ENCODE measurements around the gene C6orf120. TPM values are rescaled to one million over a fixed set of nuclear protein-coding genes. Genes with fewer than 3 reads are reported as not detected.

Gene C6orf120
- total RNA-seq, 2 donors from 2014 or later = 13.3 to 14.4 TPM

DNA sequence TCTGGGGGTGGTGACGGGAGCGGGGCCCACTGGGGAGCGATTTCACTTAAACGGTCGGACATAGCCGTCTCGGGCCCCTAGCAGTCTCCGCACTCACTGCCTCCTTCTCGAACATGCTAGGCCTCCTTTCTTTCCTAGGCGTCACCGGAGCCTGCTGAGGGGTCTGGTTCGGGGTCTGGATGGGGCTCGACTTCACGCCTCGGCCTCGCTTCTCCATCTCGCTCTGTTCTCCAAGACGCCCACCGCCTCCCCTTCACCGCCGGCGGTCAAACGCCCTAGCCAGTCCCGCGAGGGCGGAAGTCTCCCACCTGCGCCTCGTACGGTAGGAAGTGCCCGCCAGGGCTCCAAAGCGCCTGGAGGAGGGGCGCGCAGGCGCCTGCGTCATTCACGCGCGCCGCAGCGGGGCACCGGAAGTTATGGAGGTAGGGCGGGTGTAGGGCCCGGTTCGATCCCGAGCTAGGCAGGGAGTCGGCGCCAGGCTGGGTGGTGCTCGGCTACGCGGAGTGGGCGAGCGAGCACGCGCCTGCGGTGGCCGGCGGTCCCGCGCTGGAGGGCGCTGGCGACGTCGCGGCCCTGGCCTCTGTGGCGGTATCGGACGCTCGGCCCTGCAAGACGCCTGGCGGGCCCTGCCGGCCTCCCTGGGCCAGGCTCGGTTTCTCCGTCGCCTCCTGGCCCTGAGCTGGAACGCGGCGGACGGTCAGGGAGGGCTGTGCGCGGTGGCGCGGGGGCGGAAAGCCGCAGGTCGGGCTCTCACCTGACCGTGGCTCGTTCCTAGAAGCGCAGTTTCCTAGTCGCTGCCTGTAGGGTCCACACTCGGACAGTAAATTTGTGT, 49.5 kb downstream of the C6orf120 start, which contains the start of the genes DYNLT2 and ERMARD:
Gene DYNLT2, minus strand, starts transcription at position 331 of the 832 bp plus-strand sequence. Its CDS starts 114 bp downstream, at position 217.
Gene ERMARD, plus strand, starts transcription at position 381 of the 832 bp plus-strand sequence. Its CDS starts 36 bp downstream, at position 417.
- Mint-ChIP-seq H3K4me3 (peak within 1 kb of the TSS; percentile 94 to 96), H3K9me3 (peaks cover 0 to 2% of the 10 kb centered on the region in 2 donors), H3K36me3 (ENCODE audit: insufficient read depth in 2 of 2) (peaks cover 4 to 16% of the 10 kb centered on the region in 2 donors), H3K27me3 (ENCODE audit: low read depth) (no peaks in the 10 kb centered on the region), H3K4me1 (ENCODE audit: low read depth) (peaks cover 34% of the 10 kb centered on the region), H3K27ac (peak within 1 kb of the TSS; percentile 97)
- DNase-seq = peak; percentile 95 to 96
- ATAC-seq (replicated peaks in 1 of 2) = peak; percentile 98

DNA sequence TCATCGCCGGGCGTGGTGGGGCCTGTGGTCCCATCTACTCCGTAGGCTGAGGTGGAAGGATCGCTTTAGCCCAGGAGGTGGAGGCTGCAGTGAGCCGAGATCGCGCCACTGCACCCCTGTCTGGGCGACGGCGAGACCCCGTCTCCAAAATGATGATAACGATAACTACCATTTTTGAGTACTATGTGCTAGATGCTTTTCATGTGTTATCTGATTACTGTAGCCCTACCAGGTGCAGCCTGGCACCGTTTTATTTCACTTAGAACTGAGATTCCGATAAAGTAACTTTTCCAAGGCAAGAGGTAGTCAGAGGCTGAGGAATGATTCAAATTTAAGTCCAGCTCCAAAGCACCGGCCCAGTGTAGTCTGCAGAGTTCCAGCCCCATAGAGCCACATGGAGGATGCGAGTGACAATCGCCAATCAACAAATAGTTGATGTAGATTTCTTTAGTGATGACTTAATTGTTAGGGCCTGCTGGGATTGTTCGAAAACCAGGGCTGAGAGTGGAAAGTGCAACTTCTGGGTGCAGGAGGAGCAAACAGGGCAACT, 50.2 kb downstream of the C6orf120 start:
- Mint-ChIP-seq H3K36me3 (ENCODE audit: insufficient read depth in 2 of 2) (peaks cover 4 to 17% of the 10 kb centered on the region in 2 donors), H3K9me3 (peaks cover 0 to 2% of the 10 kb centered on the region in 2 donors), H3K4me3 (peak overlapping the region; percentile 94 to 96), H3K27me3 (ENCODE audit: low read depth) (no peaks in the 10 kb centered on the region), H3K27ac (peak overlapping the region; percentile 93), H3K4me1 (ENCODE audit: low read depth) (peaks cover 34% of the 10 kb centered on the region)
- ATAC-seq (replicated peaks in 1 of 2) (no peak), DNase-seq (no peak)

Other genes with a start within 250 kb of the C6orf120 start
- 10 to 100 TPM; 45.0 to 46.1 TPM for gene WDR27, start 97 bp upstream of the C6orf120 start, total RNA-seq
- 10 to 100 TPM; 87.7 to 95.8 TPM for gene PHF10, start 22.4 kb downstream of the C6orf120 start, total RNA-seq
- gene DYNLT2, start 49.4 kb downstream of the C6orf120 start, total RNA-seq = 1 to 10 TPM; 1.7 to 2.7 TPM
- gene ERMARD, start 49.5 kb downstream of the C6orf120 start, total RNA-seq = 10 to 100 TPM; 30.5 to 37.9 TPM